AG10803 (cell line): ENCODE measurements around the gene AUH.
A peak's percentile ranks its signal among the peaks of the same experiment; 100 is the strongest.

Experiments used
- DNase-seq: peaks from one replicate; pipeline ENCODE4 v3.0.0; 2010; ENCODE audit warnings: low read depth
- H3K4me3 ChIP-seq: 2 replicates; pipeline ENCODE4 v1.5.1; 2011; ENCODE audit warnings: mild to moderate bottlenecking, low read length, control low read depth
- TF ChIP-seq, protein P1 (sequence below): conservative IDR thresholded peaks from 2 replicates; pipeline ENCODE4 v1.5.1; 2011; ENCODE audit warnings: mild to moderate bottlenecking, low read length, control low read depth, inconsistent platforms

The AUH gene

DNA sequence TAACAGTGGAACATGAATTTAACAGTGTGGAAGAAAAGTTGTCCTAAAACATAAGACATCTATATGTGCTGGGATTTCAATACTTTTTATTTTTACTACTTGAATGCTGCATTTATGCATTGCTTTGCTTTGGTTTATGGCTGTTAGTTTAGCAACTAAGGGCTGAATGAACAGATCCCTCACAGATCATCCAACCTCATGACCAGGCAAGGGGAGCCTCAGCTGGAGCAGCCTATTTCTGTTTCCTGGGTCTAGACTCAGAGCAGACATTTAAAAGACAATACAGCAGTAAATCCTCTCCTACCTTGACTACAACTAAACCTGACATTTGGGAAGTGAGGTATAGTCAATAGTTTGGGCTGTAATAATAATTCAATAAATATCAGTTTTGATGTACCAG is 163.3 kb downstream of the AUH start:
- TF ChIP-seq, protein P1, sequence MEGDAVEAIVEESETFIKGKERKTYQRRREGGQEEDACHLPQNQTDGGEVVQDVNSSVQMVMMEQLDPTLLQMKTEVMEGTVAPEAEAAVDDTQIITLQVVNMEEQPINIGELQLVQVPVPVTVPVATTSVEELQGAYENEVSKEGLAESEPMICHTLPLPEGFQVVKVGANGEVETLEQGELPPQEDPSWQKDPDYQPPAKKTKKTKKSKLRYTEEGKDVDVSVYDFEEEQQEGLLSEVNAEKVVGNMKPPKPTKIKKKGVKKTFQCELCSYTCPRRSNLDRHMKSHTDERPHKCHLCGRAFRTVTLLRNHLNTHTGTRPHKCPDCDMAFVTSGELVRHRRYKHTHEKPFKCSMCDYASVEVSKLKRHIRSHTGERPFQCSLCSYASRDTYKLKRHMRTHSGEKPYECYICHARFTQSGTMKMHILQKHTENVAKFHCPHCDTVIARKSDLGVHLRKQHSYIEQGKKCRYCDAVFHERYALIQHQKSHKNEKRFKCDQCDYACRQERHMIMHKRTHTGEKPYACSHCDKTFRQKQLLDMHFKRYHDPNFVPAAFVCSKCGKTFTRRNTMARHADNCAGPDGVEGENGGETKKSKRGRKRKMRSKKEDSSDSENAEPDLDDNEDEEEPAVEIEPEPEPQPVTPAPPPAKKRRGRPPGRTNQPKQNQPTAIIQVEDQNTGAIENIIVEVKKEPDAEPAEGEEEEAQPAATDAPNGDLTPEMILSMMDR, result no peak
- H3K4me3 ChIP-seq, result no peak overlapping the region
- no peak for DNase-seq

DNA sequence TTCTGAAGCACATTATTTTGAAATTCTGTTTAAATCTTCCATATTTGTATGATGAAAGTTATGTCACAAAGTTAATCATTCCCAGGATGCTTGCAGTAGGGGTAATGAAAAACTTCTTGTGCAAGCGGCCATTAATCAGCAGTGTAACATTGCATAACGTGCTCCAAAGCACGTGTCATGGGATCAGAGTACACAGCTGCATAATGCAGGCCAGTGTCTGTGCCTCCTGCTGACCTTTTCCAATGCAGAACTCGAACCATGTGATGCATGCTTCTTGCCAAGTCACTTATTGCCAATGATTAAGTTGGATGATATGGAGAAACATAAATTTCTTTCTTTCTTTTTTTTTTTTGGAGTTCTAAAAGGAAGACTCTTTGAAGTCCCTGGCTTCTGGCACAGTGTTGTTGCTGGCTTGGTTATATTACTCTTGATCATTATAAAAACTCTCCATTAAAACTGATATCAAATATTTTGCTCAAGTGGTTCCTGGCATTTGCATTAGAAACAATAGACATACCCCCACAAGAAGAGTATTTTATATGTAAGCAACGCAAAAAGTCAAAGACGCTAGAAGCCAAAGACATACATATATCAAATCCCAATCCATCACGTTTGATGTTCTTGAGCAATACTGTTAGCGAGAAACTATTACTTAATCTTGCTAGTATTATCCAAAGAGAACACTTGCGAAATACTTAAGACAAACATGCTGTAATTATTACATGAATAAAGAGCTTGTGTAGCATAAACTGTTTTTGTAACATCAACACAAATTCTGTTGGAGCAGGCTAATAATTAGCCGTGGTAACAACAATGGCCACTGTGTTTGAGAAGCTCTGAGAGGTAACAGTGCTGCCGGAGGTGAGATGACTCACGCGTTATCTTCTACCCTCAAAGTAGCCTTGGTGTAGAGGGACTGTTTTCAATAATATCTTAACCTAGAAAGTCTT is 164.2 kb downstream of the AUH start:
- DNase-seq, result peak; percentile 99
- no peak overlapping the region for H3K4me3 ChIP-seq
- TF ChIP-seq, protein P1, result no peak; the same call in 1 of the 2 replicates

DNA sequence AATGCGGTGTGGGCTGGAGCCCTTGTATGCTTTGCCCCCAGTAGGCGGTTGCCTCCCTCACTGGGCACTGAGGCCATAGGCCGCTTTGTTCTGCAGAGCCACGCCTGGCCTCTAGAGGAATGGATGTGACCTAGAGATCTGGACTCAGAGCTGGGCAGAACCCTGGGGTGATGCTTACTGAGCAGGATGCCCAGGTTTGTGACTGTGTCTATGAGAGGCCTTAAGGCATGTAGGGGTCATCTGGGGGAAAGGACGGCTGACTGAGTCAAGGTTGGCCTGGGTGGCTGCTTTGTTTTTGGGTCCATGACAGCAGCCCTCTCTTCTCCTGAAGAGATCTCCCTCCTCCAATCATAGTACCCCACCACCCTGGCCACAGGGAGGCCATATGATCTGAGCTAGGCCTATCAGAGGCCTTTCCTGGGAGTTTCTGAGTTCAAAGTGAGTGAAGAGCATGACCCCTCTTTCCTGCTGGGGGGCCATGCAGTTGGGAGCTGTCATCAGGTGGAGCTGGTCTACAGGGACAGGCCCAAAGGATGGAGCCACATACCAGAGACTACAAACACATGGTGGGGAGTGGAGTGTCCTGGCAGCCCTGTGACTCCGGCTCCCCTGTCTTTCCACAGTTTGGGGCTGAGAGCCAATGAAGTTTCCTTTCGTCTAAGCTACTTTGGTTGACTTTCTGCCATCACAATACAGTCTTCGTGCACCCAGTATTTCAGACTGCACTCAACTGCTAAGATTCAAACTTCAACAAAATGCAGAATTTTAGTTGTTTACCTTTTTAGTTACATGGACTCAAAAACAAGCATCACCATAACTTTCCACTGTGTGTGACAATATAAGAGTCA is 165.4 kb downstream of the AUH start:
- no peak overlapping the region for H3K4me3 ChIP-seq
- no peak for DNase-seq
- TF ChIP-seq, protein P1, result 0 out of 2 replicates have a peak, but pooled peaks have one; percentile 2

DNA sequence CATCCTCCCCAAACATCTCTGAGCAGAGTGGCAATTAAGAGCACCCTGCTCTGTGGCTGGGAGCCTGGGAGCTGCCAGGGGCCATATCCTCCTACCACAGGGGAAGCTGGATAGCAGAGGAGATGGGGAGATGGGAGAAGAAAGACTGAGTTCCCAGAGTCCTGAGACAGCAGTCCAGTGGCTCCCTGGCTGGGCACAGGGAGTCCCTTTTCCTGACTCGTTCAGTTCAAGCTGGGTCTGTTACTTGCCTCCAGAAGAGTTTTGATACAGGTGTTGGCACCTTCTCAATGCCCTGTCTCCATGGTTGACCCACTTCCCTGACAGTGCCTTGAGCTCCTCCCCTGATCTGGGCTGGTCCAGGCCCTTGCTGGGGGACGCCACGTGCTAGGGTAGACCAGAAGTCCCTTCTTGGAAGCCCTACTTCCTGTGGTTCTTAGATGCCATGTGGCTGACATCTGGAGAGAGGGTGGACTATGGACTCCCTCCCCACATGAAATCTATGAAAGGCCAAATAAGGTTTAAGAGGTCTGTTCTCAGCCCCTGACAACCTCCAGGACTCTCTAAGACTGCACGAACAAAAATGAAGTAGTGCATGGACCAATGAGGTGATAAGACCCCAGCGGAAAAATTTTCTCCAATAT is 166.2 kb downstream of the AUH start:
- TF ChIP-seq, protein P1, result no peak
- no peak overlapping the region for H3K4me3 ChIP-seq
- peak; percentile 58 for DNase-seq

DNA sequence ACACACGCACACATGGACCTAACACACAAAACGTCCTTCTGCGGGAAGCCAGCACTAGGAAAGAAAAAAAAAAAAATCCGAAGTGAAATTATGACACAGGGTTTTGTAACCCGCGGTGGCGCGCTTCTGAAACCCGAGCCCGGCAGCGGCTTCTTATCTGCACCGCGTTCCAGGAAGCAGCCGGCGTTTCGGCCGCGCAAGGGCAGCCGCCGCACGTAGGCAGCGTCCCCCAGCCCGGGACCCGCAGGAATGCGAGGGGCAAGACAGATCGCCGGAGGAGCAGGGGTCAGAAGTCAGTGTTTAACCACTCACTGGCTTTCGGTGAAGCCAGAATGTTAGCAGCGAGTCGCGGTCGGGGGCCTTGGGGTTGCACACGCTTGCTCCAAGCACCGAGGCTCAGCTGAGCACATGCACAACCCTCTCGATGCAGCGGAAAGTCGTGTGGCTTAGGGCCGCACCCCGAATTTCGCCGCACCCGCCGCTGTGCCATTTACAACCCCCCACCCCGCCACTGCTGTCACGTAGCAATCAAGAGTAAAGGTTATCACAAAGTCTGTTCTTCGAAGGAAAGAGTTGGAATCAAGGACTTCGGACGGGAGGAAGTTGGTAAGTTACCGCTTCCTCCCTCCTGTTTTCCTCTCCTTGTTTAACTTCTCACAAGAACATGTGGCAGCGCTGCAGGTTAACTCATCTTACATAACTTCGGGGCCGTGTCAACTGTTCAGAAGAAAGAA is 167.9 kb downstream of the AUH start:
- DNase-seq, result peak; percentile 92
- TF ChIP-seq, protein P1, result no peak

DNA sequence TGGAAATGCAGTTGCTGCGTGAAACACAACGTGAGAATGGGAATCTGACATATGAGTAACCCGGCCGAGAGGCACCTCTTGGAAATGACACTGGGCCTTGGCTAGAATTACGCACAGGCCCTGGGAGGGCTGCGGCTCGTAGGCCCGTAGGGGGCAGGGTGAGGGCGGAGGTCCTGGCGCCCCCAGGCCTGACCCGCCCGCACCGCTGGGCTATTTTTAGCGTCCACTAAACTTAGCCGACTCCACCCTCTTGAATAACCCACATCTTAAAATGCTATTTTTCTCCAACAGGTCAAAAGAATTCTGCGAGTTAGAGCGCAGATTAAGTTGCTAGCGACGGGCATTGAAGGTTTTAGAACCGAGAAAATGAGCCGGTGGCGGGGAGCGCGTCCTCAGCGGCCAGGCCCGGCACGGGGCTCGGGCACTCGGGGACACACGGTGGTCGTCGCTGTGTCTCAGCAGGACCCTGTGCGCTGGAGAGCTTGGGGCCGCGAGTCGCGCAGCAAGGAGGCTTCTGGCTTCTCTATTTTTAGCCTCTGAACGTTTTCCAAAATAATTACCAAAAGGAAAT is 168.5 kb downstream of the AUH start:
- peak; percentile 99 for DNase-seq
- TF ChIP-seq, protein P1, result no peak
- peak overlapping the region; percentile 54 for H3K4me3 ChIP-seq

More for the DNA sequence above, 167.9 kb downstream of the AUH start:
- H3K4me3 ChIP-seq, result peak overlapping the region; percentile 54
